HepG2 (cell line): Measurements from ENCODE around the gene ZNF629. TPM values are rescaled to one million over a fixed set of nuclear protein-coding genes. Genes with fewer than 3 reads are reported as not detected.

Experiments
- CBFB ChIP-seq: sonication (generic); formaldehyde crosslinking; IDR thresholded peaks from 2 replicates; pipeline ENCODE4 v1.4.0; 2020; ENCODE audit warnings: missing genetic modification reagents
- FOXA3 ChIP-seq: IDR thresholded peaks from 2 replicates; pipeline ENCODE4 v1.6.1; 2016; ENCODE audit warnings: missing genetic modification reagents, missing compliant biosample characterization
- GLI4 ChIP-seq: sonication (generic); formaldehyde crosslinking; IDR thresholded peaks from 2 replicates; pipeline ENCODE4 v1.5.1; 2020; ENCODE audit warnings: missing genetic modification reagents, mild to moderate bottlenecking, moderate library complexity, borderline replicate concordance
- HOXA9 ChIP-seq: sonication (generic); formaldehyde crosslinking; IDR thresholded peaks from 2 replicates; pipeline ENCODE4 v1.8.1; 2022; ENCODE audit warnings: missing genetic modification reagents, mild to moderate bottlenecking, moderate library complexity, borderline replicate concordance
- ISX ChIP-seq: sonication (generic); formaldehyde crosslinking; conservative IDR thresholded peaks from 2 replicates; pipeline ENCODE4 v1.5.0; 2020; ENCODE audit warnings: missing genetic modification reagents
- MYPOP ChIP-seq: sonication (generic); formaldehyde crosslinking; IDR thresholded peaks from 2 replicates; pipeline ENCODE4 v1.8.1; 2023; ENCODE audit warnings: mild to moderate bottlenecking, moderate library complexity, missing genetic modification reagents
- PRPF4 ChIP-seq: fragments of 200-400 bp; formaldehyde crosslinking; IDR thresholded peaks from 2 replicates; pipeline ENCODE4 v1.6.1; 2016; ENCODE audit warnings: low read length, low read depth; ENCODE audit not compliant: poor library complexity, severe bottlenecking
- PTBP1 ChIP-seq: fragments of 200-400 bp; formaldehyde crosslinking; IDR thresholded peaks from 2 replicates; pipeline ENCODE4 v1.6.1; 2018; ENCODE audit warnings: low read length, low read depth; ENCODE audit not compliant: poor library complexity, severe bottlenecking
- RBAK ChIP-seq: sonication (generic); formaldehyde crosslinking; IDR thresholded peaks from 2 replicates; pipeline ENCODE4 v1.5.1; 2020; ENCODE audit warnings: mild to moderate bottlenecking, missing genetic modification reagents
- SYNCRIP ChIP-seq: fragments of 200-400 bp; formaldehyde crosslinking; IDR thresholded peaks from 2 replicates; pipeline ENCODE4 v1.6.1; 2018; ENCODE audit warnings: mild to moderate bottlenecking, low read depth, low read length; ENCODE audit not compliant: insufficient read depth
- TGIF2 ChIP-seq: IDR thresholded peaks from 2 replicates; pipeline ENCODE4 v1.6.1; 2016; ENCODE audit warnings: control low read depth, missing compliant biosample characterization
- ZFX ChIP-seq: sonication (generic); formaldehyde crosslinking; IDR thresholded peaks from 2 replicates; pipeline ENCODE4 v1.4.0; 2020; ENCODE audit warnings: mild to moderate bottlenecking, low read depth, missing genetic modification reagents, moderate library complexity
- ZNF382 ChIP-seq: sonication (generic); formaldehyde crosslinking; IDR thresholded peaks from 2 replicates; pipeline ENCODE4 v1.5.0; 2020; ENCODE audit warnings: missing genetic modification reagents, mild to moderate bottlenecking, borderline replicate concordance
- ZNF501 ChIP-seq: sonication (generic); formaldehyde crosslinking; IDR thresholded peaks from 2 replicates; pipeline ENCODE4 v1.5.1; 2020; ENCODE audit warnings: mild to moderate bottlenecking, moderate library complexity, missing genetic modification reagents
- ZNF556 ChIP-seq: sonication (generic); formaldehyde crosslinking; IDR thresholded peaks from 2 replicates; pipeline ENCODE4 v1.4.0; 2020; ENCODE audit warnings: mild to moderate bottlenecking, missing genetic modification reagents, borderline replicate concordance
- ZNF577 ChIP-seq: sonication (generic); formaldehyde crosslinking; IDR thresholded peaks from 2 replicates; pipeline ENCODE4 v1.4.0; 2020; ENCODE audit warnings: mild to moderate bottlenecking, low read depth, missing genetic modification reagents, borderline replicate concordance
- ZNF597 ChIP-seq: sonication (generic); formaldehyde crosslinking; IDR thresholded peaks from 2 replicates; pipeline ENCODE4 v1.5.0; 2020; ENCODE audit warnings: missing genetic modification reagents
- ZSCAN29 ChIP-seq: sonication (generic); formaldehyde crosslinking; conservative IDR thresholded peaks from 2 replicates; pipeline ENCODE4 v1.4.0; 2020; ENCODE audit warnings: mild to moderate bottlenecking, missing genetic modification reagents
- polyA plus RNA-seq, 8 experiments: library from polyadenylated mRNA; depleted of rRNA in 3 of 8; stranded (reverse) in 7 of 8; unstranded in 1 of 8; fragments of >200 nt; fragmentation: Illumina TruSeq in 4 of 8; extraction: Trizol in 4 of 8; gene quantifications; 2 replicates each; pipeline versions ENCODE4 v1.2.1 to v1.2.3, GENCODE V29; 2011 to 2016; ENCODE audit warnings: low read depth in 4 of 8, missing spikeins in 1 of 8, mixed read lengths in 1 of 8; ENCODE audit not compliant: insufficient read depth in 1 of 8
- total RNA-seq, 5 experiments: library from RNA; depleted of rRNA; stranded (reverse); fragments of >200 nt; fragmentation: Illumina TruSeq; extraction: Trizol; gene quantifications; 2 replicates each; pipeline ENCODE4 v1.2.3, GENCODE V29; 2016; ENCODE audit warnings: low read depth in 1 of 5
- TF ChIP-seq, protein P1 (sequence below): sonication (generic); formaldehyde crosslinking; IDR thresholded peaks from 2 replicates; pipeline ENCODE4 v1.8.0; 2022; ENCODE audit warnings: missing genetic modification reagents, mild to moderate bottlenecking, inconsistent platforms, borderline replicate concordance
- TF ChIP-seq, protein P2 (sequence below): sonication (generic); formaldehyde crosslinking; IDR thresholded peaks from 2 replicates; pipeline ENCODE4 v1.4.0; 2020; ENCODE audit warnings: missing genetic modification reagents
- TF ChIP-seq, protein P3 (sequence below): sonication (generic); formaldehyde crosslinking; IDR thresholded peaks from 2 replicates; pipeline ENCODE4 v1.5.0; 2020; ENCODE audit warnings: missing genetic modification reagents, mild to moderate bottlenecking, borderline replicate concordance

ZNF629 gene
- total and polyA plus RNA-seq, 2 of the 13 experiments (the other 11 are each of a cell fraction or from before 2014, with no cell fraction given), result 6.1 to 16.5 TPM

- TF ChIP-seq, protein P1, sequence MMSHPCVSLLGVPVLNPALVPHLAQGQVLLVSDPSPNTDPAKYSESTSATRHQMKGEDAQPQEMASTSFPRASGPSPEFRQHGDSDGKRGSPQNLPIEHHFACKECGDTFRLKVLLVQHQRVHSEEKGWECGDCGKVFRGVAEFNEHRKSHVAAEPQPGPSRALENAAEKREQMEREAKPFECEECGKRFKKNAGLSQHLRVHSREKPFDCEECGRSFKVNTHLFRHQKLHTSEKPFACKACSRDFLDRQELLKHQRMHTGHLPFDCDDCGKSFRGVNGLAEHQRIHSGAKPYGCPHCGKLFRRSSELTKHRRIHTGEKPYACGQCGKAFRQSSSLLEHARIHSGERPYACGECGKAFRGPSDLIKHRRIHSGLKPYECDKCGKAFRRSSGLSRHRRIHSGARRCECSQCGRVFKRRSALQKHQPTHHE (CRISPR knock-in tag), result 0 out of 2 replicates have a peak, but pooled peaks have one; percentile 22
- TF ChIP-seq ZSCAN29 (CRISPR knock-in tag) (no peak), FOXA3 (CRISPR knock-in tag) (peak; percentile 39; the same call in 1 of the 2 replicates), ISX (peak; percentile 82; the same call in 1 of the 2 replicates), TGIF2 (CRISPR knock-in tag) (no peak; the same call in 1 of the 2 replicates), ZNF501 (CRISPR knock-in tag) (peak; percentile 86), SYNCRIP (no peak), PTBP1 (no peak), ZFX (CRISPR knock-in tag) (peak; percentile 51), ZNF577 (CRISPR knock-in tag) (no peak), GLI4 (CRISPR knock-in tag) (no peak; the same call in 1 of the 2 replicates), PRPF4 (no peak), HOXA9 (CRISPR knock-in tag) (no peak), CBFB (CRISPR knock-in tag) (peak; percentile 55; the same call in 1 of the 2 replicates), ZNF597 (no peak), RBAK (CRISPR knock-in tag) (no peak), MYPOP (CRISPR knock-in tag) (peak; percentile 88), ZNF382 (CRISPR knock-in tag) (no peak), ZNF556 (CRISPR knock-in tag) (peak; percentile 20; the same call in 1 of the 2 replicates)
- TF ChIP-seq, protein P2, sequence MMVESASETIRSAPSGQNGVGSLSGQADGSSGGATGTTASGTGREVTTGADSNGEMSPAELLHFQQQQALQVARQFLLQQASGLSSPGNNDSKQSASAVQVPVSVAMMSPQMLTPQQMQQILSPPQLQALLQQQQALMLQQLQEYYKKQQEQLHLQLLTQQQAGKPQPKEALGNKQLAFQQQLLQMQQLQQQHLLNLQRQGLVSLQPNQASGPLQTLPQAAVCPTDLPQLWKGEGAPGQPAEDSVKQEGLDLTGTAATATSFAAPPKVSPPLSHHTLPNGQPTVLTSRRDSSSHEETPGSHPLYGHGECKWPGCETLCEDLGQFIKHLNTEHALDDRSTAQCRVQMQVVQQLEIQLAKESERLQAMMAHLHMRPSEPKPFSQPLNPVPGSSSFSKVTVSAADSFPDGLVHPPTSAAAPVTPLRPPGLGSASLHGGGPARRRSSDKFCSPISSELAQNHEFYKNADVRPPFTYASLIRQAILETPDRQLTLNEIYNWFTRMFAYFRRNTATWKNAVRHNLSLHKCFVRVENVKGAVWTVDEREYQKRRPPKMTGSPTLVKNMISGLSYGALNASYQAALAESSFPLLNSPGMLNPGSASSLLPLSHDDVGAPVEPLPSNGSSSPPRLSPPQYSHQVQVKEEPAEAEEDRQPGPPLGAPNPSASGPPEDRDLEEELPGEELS, result peak; percentile 53
- TF ChIP-seq, protein P3, sequence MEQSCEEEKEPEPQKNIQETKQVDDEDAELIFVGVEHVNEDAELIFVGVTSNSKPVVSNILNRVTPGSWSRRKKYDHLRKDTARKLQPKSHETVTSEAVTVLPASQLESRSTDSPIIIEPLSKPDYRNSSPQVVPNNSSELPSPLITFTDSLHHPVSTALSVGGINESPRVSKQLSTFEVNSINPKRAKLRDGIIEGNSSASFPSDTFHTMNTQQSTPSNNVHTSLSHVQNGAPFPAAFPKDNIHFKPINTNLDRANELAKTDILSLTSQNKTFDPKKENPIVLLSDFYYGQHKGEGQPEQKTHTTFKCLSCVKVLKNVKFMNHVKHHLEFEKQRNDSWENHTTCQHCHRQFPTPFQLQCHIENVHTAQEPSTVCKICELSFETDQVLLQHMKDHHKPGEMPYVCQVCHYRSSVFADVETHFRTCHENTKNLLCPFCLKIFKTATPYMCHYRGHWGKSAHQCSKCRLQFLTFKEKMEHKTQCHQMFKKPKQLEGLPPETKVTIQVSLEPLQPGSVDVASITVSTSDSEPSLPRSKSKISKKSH (CRISPR knock-in tag), result no peak; the same call in 1 of the 2 replicates
These were observed 39.0 kb downstream of the ZNF629 start, which contains the start of gene PHKG2 (continued) for GRCh38 chr16:30747799-30748633.
